Hepatocyte (in vitro differentiated cells): ENCODE data around the gene ASZ1.

Source experiments
- CTCF ChIP-seq: fragments of 200-600 bp; sonication (generic); IDR thresholded peaks from 2 replicates; pipeline ENCODE4 v1.5.1; 2016; ENCODE audit warnings: antibody characterized with exemption, mild to moderate bottlenecking; ENCODE audit not compliant: poor library complexity
- EZH2 ChIP-seq: fragments of 200-600 bp; sonication (generic); IDR thresholded peaks from 2 replicates; pipeline ENCODE4 v1.6.1; 2016; ENCODE audit warnings: antibody characterized with exemption, mild to moderate bottlenecking, borderline replicate concordance
- EZH2phosphoT487 ChIP-seq: fragments of 200-600 bp; sonication (generic); IDR thresholded peaks from one replicate; pipeline ENCODE4 v1.6.1; 2018; ENCODE audit warnings: antibody characterized with exemption, mild to moderate bottlenecking, low read depth, moderate library complexity; ENCODE audit not compliant: unreplicated experiment, severe bottlenecking

- TF ChIP-seq CTCF = no peak
- no peak for TF ChIP-seq EZH2
- no peak for TF ChIP-seq EZH2phosphoT487
Measured at GRCh38 chr7:117446220-117446815, 19.0 kb upstream of the ASZ1 start.
